HepG2 (cell line): Measurements from ENCODE around the gene MYADML2. TPM values are rescaled to one million over a fixed set of nuclear protein-coding genes. Genes with fewer than 3 reads are reported as not detected.

ENCODE experiments used
- ADNP ChIP-seq: sonication (generic); formaldehyde crosslinking; IDR thresholded peaks from 2 replicates; pipeline ENCODE4 v1.4.0; 2020; ENCODE audit warnings: missing genetic modification reagents
- ARID5B ChIP-seq: IDR thresholded peaks from 2 replicates; pipeline ENCODE4 v1.4.0; 2020; ENCODE audit warnings: mild to moderate bottlenecking, missing genetic modification reagents
- ATM ChIP-seq: fragments of 450-650 bp; IDR thresholded peaks from 2 replicates; pipeline ENCODE4 v1.7.1; 2017; ENCODE audit warnings: mild to moderate bottlenecking, borderline replicate concordance
- CBFB ChIP-seq: sonication (generic); formaldehyde crosslinking; IDR thresholded peaks from 2 replicates; pipeline ENCODE4 v1.4.0; 2020; ENCODE audit warnings: missing genetic modification reagents
- CREBL2 ChIP-seq: sonication (generic); formaldehyde crosslinking; IDR thresholded peaks from 2 replicates; pipeline ENCODE4 v1.8.1; 2023; ENCODE audit warnings: missing genetic modification reagents, mild to moderate bottlenecking, borderline replicate concordance
- DDIT3 ChIP-seq: sonication (generic); formaldehyde crosslinking; IDR thresholded peaks from 2 replicates; pipeline ENCODE4 v1.4.0; 2020; ENCODE audit warnings: mild to moderate bottlenecking, missing genetic modification reagents
- FOXP1 ChIP-seq, 2 experiments: fragments of 450-650 bp in 1 of 2; IDR thresholded peaks; 2 replicates each; pipeline ENCODE4 v1.6.1; 2017 to 2018; ENCODE audit warnings: antibody characterized with exemption in 1 of 2
- NCOR1 ChIP-seq: fragments of 200-600 bp; sonication (generic); IDR thresholded peaks from 2 replicates; pipeline ENCODE4 v1.7.0; 2017; ENCODE audit warnings: antibody characterized with exemption, low read length, borderline replicate concordance
- NR2F2 ChIP-seq: IDR thresholded peaks from 2 replicates; pipeline ENCODE4 v1.6.1; 2012; ENCODE audit warnings: low read depth, inconsistent platforms, borderline replicate concordance
- PAXIP1 ChIP-seq: sonication (generic); formaldehyde crosslinking; conservative IDR thresholded peaks from 2 replicates; pipeline ENCODE4 v1.4.0; 2020; ENCODE audit warnings: mild to moderate bottlenecking, missing genetic modification reagents, moderate library complexity
- POLR2AphosphoS2 ChIP-seq: IDR thresholded peaks from 2 replicates; pipeline ENCODE4 v1.6.1; 2011; ENCODE audit warnings: low read depth, low read length, improper control_type of control experiment
- PREB ChIP-seq: sonication (generic); formaldehyde crosslinking; IDR thresholded peaks from 2 replicates; pipeline ENCODE4 v1.4.0; 2020; ENCODE audit warnings: missing genetic modification reagents
- SMARCE1 ChIP-seq: fragments of 450-650 bp; IDR thresholded peaks from 2 replicates; pipeline ENCODE4 v1.6.1; 2017; ENCODE audit warnings: borderline replicate concordance
- ZFP41 ChIP-seq: sonication (generic); formaldehyde crosslinking; IDR thresholded peaks from 2 replicates; pipeline ENCODE4 v1.4.0; 2020; ENCODE audit warnings: mild to moderate bottlenecking, missing genetic modification reagents, borderline replicate concordance
- ZFX ChIP-seq: sonication (generic); formaldehyde crosslinking; IDR thresholded peaks from 2 replicates; pipeline ENCODE4 v1.4.0; 2020; ENCODE audit warnings: mild to moderate bottlenecking, low read depth, missing genetic modification reagents, moderate library complexity
- ZNF282 ChIP-seq: fragments of 450-650 bp; IDR thresholded peaks from 2 replicates; pipeline ENCODE4 v1.6.1; 2018; ENCODE audit not compliant: partially characterized antibody
- ZNF432 ChIP-seq: sonication (generic); formaldehyde crosslinking; IDR thresholded peaks from 2 replicates; pipeline ENCODE4 v1.5.0; 2020; ENCODE audit warnings: missing genetic modification reagents, mild to moderate bottlenecking, borderline replicate concordance
- ZNF530 ChIP-seq: sonication (generic); formaldehyde crosslinking; IDR thresholded peaks from 2 replicates; pipeline ENCODE4 v1.5.0; 2020; ENCODE audit warnings: low read depth, mild to moderate bottlenecking, missing genetic modification reagents
- ZNF761 ChIP-seq: sonication (generic); formaldehyde crosslinking; conservative IDR thresholded peaks from 2 replicates; pipeline ENCODE4 v1.4.0; 2020; ENCODE audit warnings: mild to moderate bottlenecking, missing genetic modification reagents
- ZNF775 ChIP-seq: sonication (generic); formaldehyde crosslinking; IDR thresholded peaks from 2 replicates; pipeline ENCODE4 v1.4.0; 2020; ENCODE audit warnings: missing genetic modification reagents, mild to moderate bottlenecking, moderate library complexity, borderline replicate concordance
- ZNF839 ChIP-seq: sonication (generic); formaldehyde crosslinking; IDR thresholded peaks from 2 replicates; pipeline ENCODE4 v1.4.0; 2020; ENCODE audit warnings: missing genetic modification reagents, mild to moderate bottlenecking, borderline replicate concordance
- ZSCAN12 ChIP-seq: sonication (generic); formaldehyde crosslinking; IDR thresholded peaks from 2 replicates; pipeline ENCODE4 v1.9.0; 2021; ENCODE audit warnings: mild to moderate bottlenecking, missing genetic modification reagents
- polyA plus RNA-seq, 8 experiments: library from polyadenylated mRNA; depleted of rRNA in 3 of 8; stranded (reverse) in 7 of 8; unstranded in 1 of 8; fragments of >200 nt; fragmentation: Illumina TruSeq in 4 of 8; extraction: Trizol in 4 of 8; gene quantifications; 2 replicates each; pipeline versions ENCODE4 v1.2.1 to v1.2.3, GENCODE V29; 2011 to 2016; ENCODE audit warnings: low read depth in 4 of 8, missing spikeins in 1 of 8, mixed read lengths in 1 of 8; ENCODE audit not compliant: insufficient read depth in 1 of 8
- total RNA-seq, 5 experiments: library from RNA; depleted of rRNA; stranded (reverse); fragments of >200 nt; fragmentation: Illumina TruSeq; extraction: Trizol; gene quantifications; 2 replicates each; pipeline ENCODE4 v1.2.3, GENCODE V29; 2016; ENCODE audit warnings: low read depth in 1 of 5

Gene MYADML2
- total and polyA plus RNA-seq, 2 of the 13 experiments (the other 11 are each of a cell fraction or from before 2014, with no cell fraction given), result not detected

GRCh38 chr17:81932333-81932983 lies 14.6 kb downstream of the MYADML2 start (continued):
- TF ChIP-seq PAXIP1 (CRISPR knock-in tag) (no peak), FOXP1 (IDR thresholded peaks at IDR 0.05) (no peak), FOXP1 (CRISPR knock-in tag; IDR thresholded peaks at IDR 0.05) (no peak), ZFX (no peak), SMARCE1 (no peak), ZNF530 (CRISPR knock-in tag) (no peak), NCOR1 (no peak), CREBL2 (CRISPR knock-in tag) (no peak), NR2F2 (no peak), ADNP (CRISPR knock-in tag) (no peak), ZSCAN12 (CRISPR knock-in tag) (no peak), PREB (CRISPR knock-in tag) (no peak), ARID5B (no peak), ZNF839 (CRISPR knock-in tag) (no peak), POLR2AphosphoS2 (no peak), DDIT3 (CRISPR knock-in tag) (no peak), ZNF432 (CRISPR knock-in tag) (no peak), CBFB (CRISPR knock-in tag) (no peak), ZFP41 (CRISPR knock-in tag) (no peak), ZNF775 (CRISPR knock-in tag) (no peak), ZNF282 (no peak), ZNF761 (CRISPR knock-in tag) (no peak), ATM (no peak)
